Psoas muscle (tissue), 8 donors: ENCODE results near the gene ENPP7. TPM values are rescaled to one million over a fixed set of nuclear protein-coding genes. Genes with fewer than 3 reads are reported as not detected.

Experiments
- ATAC-seq, 4 donors: fragments of 200-7000 bp; cut with Tn5 transposase; one replicate each; pipeline ENCODE4 v1.9.1; 2020; ENCODE audit warnings: moderate library complexity in 3 of 4, mild to moderate bottlenecking in 2 of 4
- DNase-seq, 2 donors: peaks; one replicate each; pipeline ENCODE4 v3.0.0-alpha.2; 2020
- H3K27ac ChIP-seq: fragments of 200-600 bp; one replicate; pipeline ENCODE4 v1.8.0; 2022
- H3K27me3 ChIP-seq, 3 donors: fragments of 200-600 bp in 1 of 3; one replicate each; pipeline versions ENCODE4 v1.6.1 to v1.8.0; 2013 to 2022; ENCODE audit warnings: low read length in 2 of 3, mild to moderate bottlenecking in 2 of 3, moderate library complexity in 1 of 3; ENCODE audit not compliant: insufficient read depth in 3 of 3
- H3K36me3 ChIP-seq, 2 donors: fragments of 200-600 bp in 1 of 2; one replicate each; pipeline versions ENCODE4 v1.6.1 to v1.8.0; 2013 to 2022; ENCODE audit warnings: low read depth in 1 of 2, mild to moderate bottlenecking in 1 of 2, moderate library complexity in 1 of 2; ENCODE audit not compliant: insufficient read depth in 1 of 2
- H3K4me1 ChIP-seq: fragments of 200-600 bp; one replicate; pipeline ENCODE4 v1.8.0; 2022
- H3K4me3 ChIP-seq: fragments of 200-600 bp; one replicate; pipeline ENCODE4 v1.8.0; 2022; ENCODE audit warnings: mild to moderate bottlenecking
- H3K9me3 ChIP-seq: fragments of 200-600 bp; one replicate; pipeline ENCODE4 v1.8.0; 2022
- WGBS, 3 donors: extraction: QIAGEN DNeasy Blood & Tissue Kit; methylation state at CpG; one replicate each; pipeline versions ENCODE4 v1.1.6 to v1.1.7; 2013; 5-methylcytosine and 5-hydroxymethylcytosine counted together
- intact Hi-C, 2 donors: fragments of 100-400 bp; cut with DNase I; formaldehyde crosslinking; loops; one replicate each; pipeline versions ENCODE4 v1.11.0 to v1.14.2; 2022
- polyA plus RNA-seq, 3 donors: library from polyadenylated mRNA; stranded (reverse); fragments of 200-250 nt; gene quantifications; one replicate each; pipeline ENCODE4 v1.2.3, GENCODE V29; 2013
- total RNA-seq, 4 donors: library from RNA; stranded (reverse); fragmentation: NEBNext Ultra II Directional in 2 of 4; extraction: Animal tissue kit (Norgen Biotek cat#: 25700) in 2 of 4; gene quantifications; one replicate each; pipeline versions ENCODE4 v1.2.1 to v1.2.4, GENCODE V29; 2021 to 2023
- TF ChIP-seq, protein P1 (sequence below): fragments of 200-600 bp; IDR thresholded peaks from one replicate; pipeline ENCODE4 v1.8.0; 2022; ENCODE audit warnings: antibody characterized with exemption
- donor health status: healthy with polysubstance abuse.
- donor health status: DM: no; HTN: no; CAD: no; lungs with moderate emphysema.
- donor health status: Bipolar disorder and iron deficiency.
- donor health status: healthy.
- donor health status: DM: yes; HTN: yes; CAD: no.
- donor health status: DM: no; HTN: no; CAD: no.
- donor health status: DM: no; HTN: no; CAD: no.
- donor health status: DM: yes; HTN: yes; CAD: no.

ENPP7 gene
- total and polyA plus RNA-seq, 7 donors, result 0.04 to 0.10 TPM; not detected in 5

DNA sequence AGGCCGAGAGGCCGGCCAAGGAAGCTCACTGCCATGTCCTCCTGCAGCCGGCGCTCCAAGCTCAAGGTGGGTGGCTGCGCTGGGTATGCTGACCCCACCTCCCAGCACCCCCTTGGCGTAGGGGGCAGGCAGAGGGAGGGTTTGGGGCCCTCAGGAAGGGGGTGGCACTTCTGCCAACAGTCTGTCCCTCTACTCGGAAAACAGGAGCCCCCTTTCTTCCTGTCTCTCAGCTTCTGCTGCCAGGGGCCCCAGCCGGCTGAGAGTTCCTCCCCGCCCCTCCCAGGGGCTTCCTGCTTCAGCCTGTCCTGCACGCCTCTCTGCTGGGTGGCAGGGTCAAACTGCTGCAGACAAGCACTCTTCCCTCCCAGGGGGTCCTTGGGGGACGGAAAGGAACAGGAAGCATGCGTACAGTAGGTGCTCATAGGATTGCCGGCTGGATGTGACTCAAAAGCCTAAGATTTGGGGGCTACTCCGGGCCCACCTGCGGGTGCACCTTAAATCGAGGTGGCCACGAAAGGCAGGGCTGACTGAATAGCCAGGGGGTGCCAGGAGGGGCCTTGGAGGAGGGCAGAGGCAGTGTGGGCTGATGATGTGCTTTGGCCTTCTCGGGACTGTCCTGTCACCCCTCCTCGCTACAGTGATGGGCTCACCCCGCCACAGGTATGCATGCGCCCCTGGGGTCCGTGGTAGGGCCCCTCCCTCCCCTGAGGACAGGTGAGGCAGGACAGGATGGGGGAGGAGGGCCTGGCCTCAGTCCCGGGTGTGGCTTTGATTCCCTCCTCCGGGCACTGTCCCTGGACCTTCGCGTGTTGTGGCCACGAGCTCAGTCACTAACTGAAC, 51.2 kb downstream of the ENPP7 start:
- peaks cover 0 to 94% (median 14%) of the 10 kb centered on the region in 3 donors for H3K27me3 ChIP-seq
- intact Hi-C loops, result loop anchor here in 1 of 2 donors (10.0 kb wide), 1 partner anchor 133 kb away; no protein-coding TSS in a partner anchor
- H3K4me1 ChIP-seq, result peaks cover 5% of the 10 kb centered on the region
- TF ChIP-seq, protein P1, sequence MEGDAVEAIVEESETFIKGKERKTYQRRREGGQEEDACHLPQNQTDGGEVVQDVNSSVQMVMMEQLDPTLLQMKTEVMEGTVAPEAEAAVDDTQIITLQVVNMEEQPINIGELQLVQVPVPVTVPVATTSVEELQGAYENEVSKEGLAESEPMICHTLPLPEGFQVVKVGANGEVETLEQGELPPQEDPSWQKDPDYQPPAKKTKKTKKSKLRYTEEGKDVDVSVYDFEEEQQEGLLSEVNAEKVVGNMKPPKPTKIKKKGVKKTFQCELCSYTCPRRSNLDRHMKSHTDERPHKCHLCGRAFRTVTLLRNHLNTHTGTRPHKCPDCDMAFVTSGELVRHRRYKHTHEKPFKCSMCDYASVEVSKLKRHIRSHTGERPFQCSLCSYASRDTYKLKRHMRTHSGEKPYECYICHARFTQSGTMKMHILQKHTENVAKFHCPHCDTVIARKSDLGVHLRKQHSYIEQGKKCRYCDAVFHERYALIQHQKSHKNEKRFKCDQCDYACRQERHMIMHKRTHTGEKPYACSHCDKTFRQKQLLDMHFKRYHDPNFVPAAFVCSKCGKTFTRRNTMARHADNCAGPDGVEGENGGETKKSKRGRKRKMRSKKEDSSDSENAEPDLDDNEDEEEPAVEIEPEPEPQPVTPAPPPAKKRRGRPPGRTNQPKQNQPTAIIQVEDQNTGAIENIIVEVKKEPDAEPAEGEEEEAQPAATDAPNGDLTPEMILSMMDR, result no peak
- DNase-seq (no peak), ATAC-seq (no peak)
- H3K4me3 ChIP-seq, result no peak overlapping the region
- WGBS, 3 donors, result 82 to 87% (median 85%) methylated on average over 26 to 27 of the region's 27 CpGs
- no peaks in the 10 kb centered on the region for H3K36me3 ChIP-seq
- no peak overlapping the region for H3K27ac ChIP-seq
- H3K9me3 ChIP-seq, result no peaks in the 10 kb centered on the region

DNA sequence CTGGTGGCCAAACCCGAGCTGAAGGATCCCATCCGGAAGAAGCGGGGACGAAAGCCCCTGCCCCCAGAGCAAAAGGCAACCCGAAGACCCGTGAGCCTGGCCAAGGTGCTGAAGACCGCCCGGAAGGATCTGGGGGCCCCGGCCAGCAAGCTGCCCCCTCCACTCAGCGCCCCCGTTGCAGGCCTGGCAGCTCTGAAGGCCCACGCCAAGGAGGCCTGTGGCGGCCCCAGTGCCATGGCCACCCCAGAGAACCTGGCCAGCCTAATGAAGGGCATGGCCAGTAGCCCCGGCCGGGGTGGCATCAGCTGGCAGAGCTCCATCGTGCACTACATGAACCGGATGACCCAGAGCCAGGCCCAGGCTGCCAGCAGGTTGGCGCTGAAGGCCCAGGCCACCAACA, 53.1 kb downstream of the ENPP7 start:
- DNase-seq (no peak), ATAC-seq (no peak)
- Histone ChIP-seq H3K36me3 (no peaks in the 10 kb centered on the region), H3K27me3 (peaks cover 0 to 89% (median 14%) of the 10 kb centered on the region in 3 donors), H3K27ac (no peak overlapping the region), H3K4me3 (no peak overlapping the region), H3K9me3 (no peaks in the 10 kb centered on the region), H3K4me1 (peaks cover 5% of the 10 kb centered on the region)
- intact Hi-C loops, result loop anchor here in 1 of 2 donors (10.0 kb wide), 1 partner anchor 131 kb away; no protein-coding TSS in a partner anchor
- 90 to 94% (median 92%) methylated on average over 18 of the region's 18 CpGs for WGBS, 3 donors
- TF ChIP-seq, protein P1, result no peak

DNA sequence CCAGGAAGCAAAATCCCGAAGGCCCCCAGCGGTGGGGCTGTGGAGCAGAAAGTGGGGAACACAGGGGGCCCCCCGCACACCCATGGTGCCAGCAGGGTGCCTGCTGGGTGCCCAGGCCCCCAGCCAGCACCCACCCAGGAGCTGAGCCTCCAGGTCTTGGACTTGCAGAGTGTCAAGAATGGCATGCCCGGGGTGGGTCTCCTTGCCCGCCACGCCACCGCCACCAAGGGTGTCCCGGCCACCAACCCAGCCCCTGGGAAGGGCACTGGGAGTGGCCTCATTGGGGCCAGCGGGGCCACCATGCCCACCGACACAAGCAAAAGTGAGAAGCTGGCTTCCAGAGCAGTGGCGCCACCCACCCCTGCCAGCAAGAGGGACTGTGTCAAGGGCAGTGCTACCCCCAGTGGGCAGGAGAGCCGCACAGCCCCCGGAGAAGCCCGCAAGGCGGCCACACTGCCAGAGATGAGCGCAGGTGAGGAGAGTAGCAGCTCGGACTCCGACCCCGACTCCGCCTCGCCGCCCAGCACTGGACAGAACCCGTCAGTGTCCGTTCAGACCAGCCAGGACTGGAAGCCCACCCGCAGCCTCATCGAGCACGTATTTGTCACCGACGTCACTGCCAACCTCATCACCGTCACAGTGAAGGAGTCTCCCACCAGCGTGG, 53.7 kb downstream of the ENPP7 start:
- Histone ChIP-seq H3K27me3 (peaks cover 0 to 89% (median 12%) of the 10 kb centered on the region in 3 donors), H3K27ac (no peak overlapping the region), H3K4me3 (no peak overlapping the region), H3K9me3 (no peaks in the 10 kb centered on the region), H3K4me1 (peaks cover 5% of the 10 kb centered on the region), H3K36me3 (no peaks in the 10 kb centered on the region)
- intact Hi-C loops, result loop anchor here in 1 of 2 donors (5.0 to 10.0 kb wide), 2 partner anchors 130 to 208 kb away; no protein-coding TSS in a partner anchor
- TF ChIP-seq, protein P1, result no peak
- no peak for ATAC-seq
- DNase-seq, result no peak
- 95 to 97% (median 95%) methylated on average over 31 of the region's 31 CpGs for WGBS, 3 donors

DNA sequence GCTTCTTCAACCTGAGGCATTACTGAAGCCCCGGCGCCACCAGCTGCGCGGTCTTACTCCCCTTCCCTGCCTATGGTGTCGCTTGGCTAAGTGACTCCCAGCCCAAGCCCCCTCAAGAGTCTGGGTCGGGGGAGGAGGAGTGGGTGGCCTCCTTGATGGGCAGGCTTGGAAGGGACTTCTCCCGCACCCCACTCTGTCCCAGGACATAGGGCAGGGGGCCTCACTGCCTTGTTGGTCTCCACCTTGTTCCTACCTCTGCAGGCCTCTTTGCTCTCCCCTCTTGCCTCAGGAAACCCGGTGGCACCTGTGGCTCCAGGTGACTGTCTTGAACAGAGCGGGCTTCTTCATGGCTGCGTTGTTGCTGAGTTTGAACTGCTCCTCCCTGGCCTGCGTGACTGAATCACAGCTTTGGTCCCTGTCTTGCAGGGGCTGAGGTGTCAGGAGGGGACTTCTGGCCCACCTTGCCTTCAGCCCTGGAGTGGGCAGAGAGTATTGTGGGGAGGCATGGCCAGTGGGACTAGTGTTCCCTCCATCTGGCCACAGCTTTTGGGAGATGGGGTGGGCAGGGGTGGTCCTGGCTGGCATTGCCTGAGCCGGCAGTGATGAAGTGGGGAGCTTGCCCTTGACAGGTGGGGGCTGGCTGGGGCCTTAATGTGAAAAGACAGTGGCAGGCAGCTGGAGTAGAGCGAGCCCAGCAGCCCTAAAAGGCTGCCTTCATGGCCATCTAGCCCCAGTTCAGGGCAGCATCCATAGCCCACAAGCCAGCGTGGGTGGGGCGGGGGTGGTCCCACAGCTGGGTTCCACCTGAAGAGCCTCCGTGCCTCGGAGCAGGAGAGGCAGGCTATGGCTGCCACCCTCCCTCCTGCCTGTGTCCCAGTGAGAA, 54.5 kb downstream of the ENPP7 start:
- Histone ChIP-seq H3K36me3 (no peaks in the 10 kb centered on the region), H3K9me3 (no peaks in the 10 kb centered on the region), H3K27me3 (peaks cover 0 to 89% (median 16%) of the 10 kb centered on the region in 3 donors), H3K4me1 (peaks cover under 1% of the 10 kb centered on the region), H3K4me3 (no peak overlapping the region), H3K27ac (no peak overlapping the region)
- DNase-seq (no peak), ATAC-seq (no peak)
- 95 to 98% (median 96%) methylated on average over 17 of the region's 17 CpGs for WGBS, 3 donors
- intact Hi-C loops, result loop anchor here in 1 of 2 donors (5.0 to 10.0 kb wide), 2 partner anchors 130 to 207 kb away; no protein-coding TSS in a partner anchor
- TF ChIP-seq, protein P1, result no peak
